ENCODE data around the gene TLR1. TPM values are rescaled to one million over a fixed set of nuclear protein-coding genes. Genes with fewer than 3 reads are reported as not detected.
"Not testable (repeated sequence)": the region's sequence is repeated elsewhere in the genome, so short reads cannot be mapped to it uniquely, and the experiment has no call there.

Gene TLR1
- total RNA-seq, 1 donor from 2014 or later: not detected

GRCh38 chr4:38818441-38818976 is 13.9 kb upstream of the TLR1 start:
- Mint-ChIP-seq H3K4me1 (peaks cover 11% of the 10 kb centered on the region), H3K27me3 (ENCODE audit: low read depth) (no peaks in the 10 kb centered on the region), H3K36me3 (ENCODE audit: low read depth) (peaks cover 2% of the 10 kb centered on the region), H3K4me3 (no peak overlapping the region), H3K9me3 (peaks cover 11% of the 10 kb centered on the region), H3K27ac (ENCODE audit: unreplicated experiment) (no peak overlapping the region)
- no peak for TF ChIP-seq CTCF (conservative IDR thresholded peaks at IDR 0.05)
- no peak for DNase-seq (ENCODE audit: low read depth, low spot score)

DNA sequence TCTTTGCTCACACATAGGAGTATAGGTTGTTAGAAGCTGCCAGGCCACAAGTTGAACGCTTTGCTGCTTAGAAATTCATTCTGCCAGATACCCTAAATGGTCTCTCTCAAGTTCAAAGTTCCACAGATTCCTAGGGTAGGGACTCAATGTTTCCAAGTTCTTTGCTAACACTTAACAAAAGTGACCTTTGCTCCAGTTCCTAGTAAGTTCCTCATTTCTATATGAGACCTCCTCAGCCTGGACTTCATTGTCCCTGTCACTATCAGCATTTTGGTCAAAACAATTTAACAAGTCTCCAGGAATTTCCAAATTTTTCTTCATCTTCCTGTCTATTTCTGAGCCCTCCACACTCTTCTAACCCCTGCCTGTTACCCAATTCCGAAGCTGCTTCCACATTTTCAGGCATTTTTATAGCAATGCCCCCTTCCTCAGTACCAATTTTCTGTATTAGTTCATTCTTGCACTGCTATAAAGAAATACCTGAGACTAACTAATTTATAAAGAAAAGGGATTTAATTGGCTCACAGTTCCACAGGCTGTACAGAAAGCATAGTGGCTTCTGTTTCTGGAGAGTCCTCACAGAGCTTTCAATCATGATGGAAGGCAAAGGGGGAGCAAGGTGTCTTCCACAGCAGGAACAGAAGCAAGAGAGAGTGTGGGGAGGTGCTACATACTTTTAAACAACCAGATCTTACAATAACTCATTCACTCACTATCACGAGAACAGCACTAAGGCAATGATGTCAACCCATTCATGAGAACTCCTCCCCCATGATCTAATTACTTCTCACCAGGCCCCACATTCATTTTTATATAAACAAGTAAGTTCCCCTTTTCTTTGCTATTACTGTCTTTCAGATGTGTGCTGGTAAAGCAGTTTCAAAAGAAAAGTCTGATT is 11.5 kb upstream of the TLR1 start:
- no peak for TF ChIP-seq CTCF (conservative IDR thresholded peaks at IDR 0.05)
- no peaks in the 10 kb centered on the region for H3K27me3 Mint-ChIP-seq (ENCODE audit: low read depth)
- no peak overlapping the region for H3K4me3 Mint-ChIP-seq
- no peak overlapping the region for H3K27ac Mint-ChIP-seq (ENCODE audit: unreplicated experiment)
- H3K36me3 Mint-ChIP-seq (ENCODE audit: low read depth): no peaks in the 10 kb centered on the region
- DNase-seq (ENCODE audit: low read depth, low spot score): no peak
- H3K4me1 Mint-ChIP-seq: peaks cover 11% of the 10 kb centered on the region
- peaks cover 3% of the 10 kb centered on the region for H3K9me3 Mint-ChIP-seq

GRCh38 chr4:38814386-38814785 is 9.8 kb upstream of the TLR1 start:
- peaks cover 5% of the 10 kb centered on the region for H3K9me3 Mint-ChIP-seq
- no peak for TF ChIP-seq CTCF (conservative IDR thresholded peaks at IDR 0.05)
- H3K36me3 Mint-ChIP-seq (ENCODE audit: low read depth): no peaks in the 10 kb centered on the region
- peaks cover 11% of the 10 kb centered on the region for H3K4me1 Mint-ChIP-seq
- no peak for DNase-seq (ENCODE audit: low read depth, low spot score)
- no peak overlapping the region for H3K4me3 Mint-ChIP-seq
- no peak overlapping the region for H3K27ac Mint-ChIP-seq (ENCODE audit: unreplicated experiment)
- no peaks in the 10 kb centered on the region for H3K27me3 Mint-ChIP-seq (ENCODE audit: low read depth)

DNA sequence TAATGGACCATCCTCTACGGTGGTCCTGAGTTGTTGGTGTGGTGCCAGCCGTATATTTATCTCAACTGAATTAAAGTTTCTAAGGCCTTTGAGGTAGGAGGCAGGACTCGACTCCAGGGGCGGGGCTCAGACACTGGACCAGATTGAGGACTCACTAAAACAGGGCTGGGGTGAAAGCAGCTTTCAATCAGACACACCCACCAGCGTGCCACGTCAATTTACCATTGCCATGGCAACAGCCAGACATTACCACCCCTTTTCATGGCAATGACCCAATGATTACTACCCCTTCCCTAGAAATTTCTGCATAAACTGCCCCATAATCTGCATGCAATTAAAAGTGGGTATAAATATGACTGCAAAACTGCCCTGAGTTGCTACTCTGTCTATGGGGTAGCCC is 6.7 kb upstream of the TLR1 start:
- TF ChIP-seq CTCF (conservative IDR thresholded peaks at IDR 0.05): no peak
- no peaks in the 10 kb centered on the region for H3K36me3 Mint-ChIP-seq (ENCODE audit: low read depth)
- no peaks in the 10 kb centered on the region for H3K27me3 Mint-ChIP-seq (ENCODE audit: low read depth)
- no peak overlapping the region for H3K4me3 Mint-ChIP-seq
- peaks cover 6% of the 10 kb centered on the region for H3K9me3 Mint-ChIP-seq
- H3K27ac Mint-ChIP-seq (ENCODE audit: unreplicated experiment): no peak overlapping the region
- peaks cover 7% of the 10 kb centered on the region for H3K4me1 Mint-ChIP-seq
- no peak for DNase-seq (ENCODE audit: low read depth, low spot score)

DNA sequence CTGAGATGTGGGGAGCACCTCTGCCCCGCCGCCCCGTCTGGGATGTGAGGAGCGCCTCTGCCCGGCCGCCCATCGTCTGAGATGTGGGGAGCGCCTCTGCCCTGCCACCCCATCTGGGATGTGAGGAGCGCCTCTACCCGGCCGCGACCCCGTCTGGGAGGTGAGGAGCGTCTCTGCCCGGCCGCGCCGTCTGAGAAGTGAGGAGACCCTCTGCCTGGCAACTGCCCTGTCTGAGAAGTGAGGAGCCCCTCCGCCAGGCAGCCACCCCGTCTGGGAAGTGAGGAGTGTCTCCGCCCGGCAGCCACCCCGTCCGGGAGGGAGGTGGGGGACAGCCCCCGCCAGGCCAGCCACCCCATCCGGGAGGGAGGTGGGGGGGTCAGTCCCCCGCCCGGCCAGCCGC is 2.9 kb upstream of the TLR1 start:
- not testable (repeated sequence) for H3K4me3 Mint-ChIP-seq; H3K27me3 Mint-ChIP-seq (ENCODE audit: low read depth); H3K4me1 Mint-ChIP-seq; H3K27ac Mint-ChIP-seq (ENCODE audit: unreplicated experiment); H3K36me3 Mint-ChIP-seq (ENCODE audit: low read depth); H3K9me3 Mint-ChIP-seq; DNase-seq (ENCODE audit: low read depth, low spot score)

- not testable (repeated sequence) for H3K27me3 Mint-ChIP-seq (ENCODE audit: low read depth); H3K36me3 Mint-ChIP-seq (ENCODE audit: low read depth); H3K9me3 Mint-ChIP-seq; H3K4me1 Mint-ChIP-seq; H3K27ac Mint-ChIP-seq (ENCODE audit: unreplicated experiment); DNase-seq (ENCODE audit: low read depth, low spot score); H3K4me3 Mint-ChIP-seq
Observed at GRCh38 chr4:38806251-38806650, 1.7 kb upstream of the TLR1 start.
